Measurements from ENCODE around the gene EBI3. TPM values are rescaled to one million over a fixed set of nuclear protein-coding genes. Genes with fewer than 3 reads are reported as not detected.
A peak's percentile ranks its signal among the peaks of the same experiment; 100 is the strongest.

EBI3 gene
- total and polyA plus RNA-seq, 2 of the 8 experiments (the other 6 are each of a cell fraction or from before 2014, with no cell fraction given): 0.99 to 8.4 TPM

DNA sequence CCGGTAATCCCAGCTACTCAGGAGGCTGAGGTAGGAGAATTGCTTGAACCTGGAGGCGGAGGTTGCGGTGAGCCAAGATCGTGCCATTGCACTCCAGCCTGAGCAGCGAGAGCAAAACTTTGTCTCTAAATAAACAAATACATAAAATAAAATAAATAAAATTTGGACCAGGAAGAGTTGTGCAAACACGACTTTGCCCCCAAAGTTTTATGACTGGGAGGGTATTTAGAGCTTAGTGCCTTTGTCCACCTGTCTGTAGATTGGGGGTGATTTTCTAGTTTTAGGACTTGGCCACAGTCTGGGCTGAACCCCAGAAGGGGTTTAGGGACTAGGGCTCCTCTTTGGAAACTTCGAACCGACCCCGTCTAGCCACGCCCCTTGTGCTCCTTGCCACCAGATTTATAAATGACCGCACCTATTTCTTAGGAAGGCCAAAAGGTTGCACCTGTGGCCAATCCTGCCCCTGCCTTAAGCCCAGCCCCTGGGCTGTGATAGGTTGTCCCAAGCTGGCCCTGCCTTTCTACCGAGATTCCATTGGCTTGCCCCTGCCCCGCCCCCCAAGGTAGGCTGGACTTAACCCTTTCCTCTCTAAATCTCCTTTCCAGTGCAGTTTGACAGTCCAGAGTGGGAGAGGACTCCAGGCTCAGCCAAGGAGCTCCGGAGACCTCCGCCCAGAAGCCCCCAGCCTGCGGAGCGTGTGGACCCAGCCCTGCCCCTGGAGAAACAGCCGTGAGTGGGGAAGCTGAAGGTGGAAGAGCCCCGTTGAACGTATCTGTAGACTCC, 55.0 kb downstream of the EBI3 start:
- FAIRE-seq (peak; percentile 93), DNase-seq (ENCODE audit: low read depth in 1 of 2, low spot score in 2 of 2) (peak; percentile 71 to 89)
- Histone ChIP-seq H2BK20ac (ENCODE audit: low read length) (no peak overlapping the region), H3K79me1 (ENCODE audit: low read depth, low read length) (no peaks in the 10 kb centered on the region), H3K4ac (replicated peaks; ENCODE audit: insufficient read length, low read depth, low read length) (no peak overlapping the region), H4K91ac (replicated peaks; ENCODE audit: insufficient read length, low read length) (no peak overlapping the region), H3K9ac (replicated peaks in 1 of 4; ENCODE audit: extremely low read depth in 1 of 4, low read depth in 3 of 4, low read length in 3 of 4) (no peak overlapping the region; a peak in 1 of 7 replicates), H4K8ac (ENCODE audit: extremely low read depth, insufficient read depth, low read length) (no peak overlapping the region), H3K56ac (replicated peaks; ENCODE audit: insufficient read length, low read depth, low read length) (no peak overlapping the region), H3K4me1 (replicated peaks in 1 of 4; ENCODE audit: control insufficient read depth in 3 of 4, insufficient read depth in 4 of 4, low read length in 3 of 4) (peaks cover 0 to 4% (median 1%) of the 10 kb centered on the region in 4 experiments; a peak in 4 of 7 replicates), H3K27ac (ENCODE audit: low read depth, low read length) (no peak overlapping the region), H3K4me3 (ENCODE audit: extremely low read depth in 1 of 4, insufficient read depth in 2 of 4, low read depth in 3 of 4, low read length in 4 of 4) (peak overlapping the region; percentile 7 to 46 (median 16); a peak in 5 of 8 replicates), H2BK15ac (ENCODE audit: low read length) (no peak overlapping the region), H3K4me2 (ENCODE audit: insufficient read depth in 1 of 2, low read depth in 2 of 2, low read length in 2 of 2) (peak overlapping the region; percentile 52 to 59), H3K36me3 (ENCODE audit: control insufficient read depth in 2 of 4, insufficient read depth in 4 of 4, low read length in 3 of 4) (no peaks in the 10 kb centered on the region), H3K14ac (ENCODE audit: insufficient read length) (no peak overlapping the region), H2AK5ac (ENCODE audit: low read depth, low read length) (no peak overlapping the region), H3K79me2 (ENCODE audit: control insufficient read depth in 1 of 2, insufficient read depth in 2 of 2, low read length in 2 of 2) (no peaks in the 10 kb centered on the region), H3K23me2 (ENCODE audit: low read depth, low read length) (peaks cover 5% of the 10 kb centered on the region; the same call in 1 of the 2 replicates), H2AFZ (ENCODE audit: low read length) (peak overlapping the region; percentile 25; the same call in 1 of the 2 replicates), H4K5ac (ENCODE audit: insufficient read length, low read depth, low read length) (no peak overlapping the region), H2BK12ac (ENCODE audit: low read depth, low read length) (no peak overlapping the region), H2BK5ac (ENCODE audit: low read depth, low read length) (no peak overlapping the region), H3K27me3 (replicated peaks in 1 of 4; ENCODE audit: control insufficient read depth in 3 of 4, extremely low read depth in 1 of 4, insufficient read depth in 3 of 4, low read length in 3 of 4) (peaks cover 9 to 27% (median 23%) of the 10 kb centered on the region in 4 experiments), H3K23ac (ENCODE audit: insufficient read length) (no peak overlapping the region), H4K20me1 (replicated peaks in 1 of 2; ENCODE audit: control insufficient read depth in 1 of 2, insufficient read depth in 2 of 2, low read length in 2 of 2) (no peaks in the 10 kb centered on the region), H3K18ac (ENCODE audit: extremely low read depth, low read length) (0 out of 2 replicates have a peak overlapping the region, but pooled peaks have one; percentile 9), H3K9me3 (ENCODE audit: insufficient read depth in 2 of 2, low read depth in 1 of 2, low read length in 1 of 2) (no peaks in the 10 kb centered on the region), H2BK120ac (replicated peaks; ENCODE audit: low read depth, low read length) (no peak overlapping the region)
- CTCF ChIA-PET (ENCODE audit: partially characterized antibody): interaction anchor here (1.2 to 2.3 kb wide), 2 partner anchors 16 to 68 kb away, joined by 3 to 25 read pairs; no protein-coding TSS in a partner anchor
- WGBS, 2 experiments (ENCODE audit: extremely low coverage in 1 of 2, insufficient coverage in 1 of 2, insufficient read length in 1 of 2, insufficient replicate concordance in 2 of 2, low coverage in 1 of 2, low lambda C conversion rate in 2 of 2, missing lambda C conversion rate in 1 of 2): 53% methylated on average over 20 of the region's 20 CpGs; no CpG with 5 or more reads in 1 of the 2 experiments
- POLR2A ChIA-PET (ENCODE audit: partially characterized antibody): interaction anchor here (0.6 to 1.9 kb wide), 8 partner anchors 10 to 551 kb away, joined by 3 to 9 read pairs (median 3); partner anchors contain the start of gene MPND
- TF ChIP-seq GTF2F1 (IDR thresholded peaks at IDR 0.05; ENCODE audit: borderline replicate concordance, low read depth, low read length) (no peak), HDAC2 (IDR thresholded peaks at IDR 0.05; ENCODE audit: borderline replicate concordance in 1 of 2, low read depth in 2 of 2, low read length in 2 of 2) (no peak), SUZ12 (IDR thresholded peaks at IDR 0.05; ENCODE audit: low read length) (no peak), YY1 (IDR thresholded peaks at IDR 0.05; ENCODE audit: low read depth, low read length) (no peak), POLR2A (IDR thresholded peaks at IDR 0.05; ENCODE audit: control extremely low read depth in 1 of 2, low read depth in 2 of 2, low read length in 2 of 2) (no peak), KDM5A (IDR thresholded peaks at IDR 0.05; ENCODE audit: low read length) (no peak), BRCA1 (IDR thresholded peaks at IDR 0.05; ENCODE audit: low read depth, low read length) (no peak), SRF (IDR thresholded peaks at IDR 0.05; ENCODE audit: low read depth, low read length) (no peak), TBP (IDR thresholded peaks at IDR 0.05; ENCODE audit: low read depth, low read length) (no peak), FOSL1 (IDR thresholded peaks at IDR 0.05; ENCODE audit: insufficient read depth, low read depth, low read length) (no peak), NRF1 (IDR thresholded peaks at IDR 0.05; ENCODE audit: low read depth, low read length) (no peak), BACH1 (IDR thresholded peaks at IDR 0.05; ENCODE audit: low read length) (no peak), SP1 (IDR thresholded peaks at IDR 0.05; ENCODE audit: low read depth, low read length) (peak; percentile 95)

Measured in H1 (cell line).